CD4-positive, alpha-beta T cell (primary cell): ENCODE data around the gene GRB2. TPM values are rescaled to one million over a fixed set of nuclear protein-coding genes. Genes with fewer than 3 reads are reported as not detected.

Experiments used
- ATAC-seq: fragments of 200-7000 bp; cut with Tn5 transposase; one replicate; pipeline ENCODE4 v1.10.0; 2022; ENCODE audit warnings: mild to moderate bottlenecking; ENCODE audit not compliant: poor library complexity
- CTCF ChIA-PET: fragments of 350-600 bp; sonication (Branson Sonifier 250); formaldehyde crosslinking; loops from one replicate; lab custom pipeline; 2021; ENCODE audit warnings: antibody characterized with exemption, inconsistent platforms; lab: Charles Lee
- POLR2A ChIA-PET: fragments of 350-600 bp; sonication (Branson Sonifier 250); formaldehyde crosslinking; loops from one replicate; lab custom pipeline; 2021; ENCODE audit warnings: antibody characterized with exemption, inconsistent platforms; lab: Charles Lee
- DNase-seq, 14 experiments: peaks; one replicate each; pipeline ENCODE4 v3.0.0-alpha.2; 2013 to 2020; ENCODE audit warnings: mixed read lengths in 2 of 14
- H3K27ac ChIP-seq, 2 donors: one replicate each; pipeline versions ENCODE4 v1.5.1 to v1.7.0; 2013; ENCODE audit warnings: low read length in 2 of 2, low read depth in 1 of 2, mild to moderate bottlenecking in 1 of 2
- H3K27me3 ChIP-seq, 2 experiments: 1 replicate in 1 of 2; 2 replicates in 1 of 2; pipeline versions ENCODE4 v1.6.1 to v1.7.0; 2013; ENCODE audit warnings: low read length in 2 of 2, control low read depth in 1 of 2, mild to moderate bottlenecking in 1 of 2, moderate library complexity in 1 of 2; ENCODE audit not compliant: insufficient read depth in 2 of 2, control insufficient read depth in 1 of 2
- H3K36me3 ChIP-seq: one replicate; pipeline ENCODE4 v1.6.1; 2013; ENCODE audit warnings: low read length, control low read depth; ENCODE audit not compliant: insufficient read depth
- H3K4me1 ChIP-seq: one replicate; pipeline ENCODE4 v1.6.1; 2013; ENCODE audit warnings: low read length, control low read depth; ENCODE audit not compliant: insufficient read depth
- H3K4me3 ChIP-seq: one replicate; pipeline ENCODE4 v1.5.1; 2013; ENCODE audit warnings: mild to moderate bottlenecking, low read length, moderate library complexity
- H3K9me3 ChIP-seq, 2 experiments: 1 replicate in 1 of 2; 2 replicates in 1 of 2; pipeline versions ENCODE4 v1.6.1 to v1.7.0; 2013; ENCODE audit warnings: low read length in 2 of 2, mild to moderate bottlenecking in 2 of 2, control low read depth in 1 of 2, moderate library complexity in 1 of 2; ENCODE audit not compliant: control insufficient read depth in 1 of 2, insufficient read depth in 1 of 2
- H3K27ac Mint-ChIP-seq: one replicate; pipeline ENCODE4 v1.8.0; 2020; ENCODE audit warnings: mixed read lengths
- H3K27me3 Mint-ChIP-seq: one replicate; pipeline ENCODE4 v1.8.0; 2021; ENCODE audit warnings: mixed read lengths
- H3K36me3 Mint-ChIP-seq: one replicate; pipeline ENCODE4 v1.8.0; 2021; ENCODE audit warnings: low read depth, mixed read lengths
- H3K4me1 Mint-ChIP-seq: one replicate; pipeline ENCODE4 v1.8.0; 2021; ENCODE audit warnings: low read depth, mixed read lengths
- H3K4me3 Mint-ChIP-seq: one replicate; pipeline ENCODE4 v1.8.0; 2020; ENCODE audit warnings: mild to moderate bottlenecking, mixed read lengths
- H3K9me3 Mint-ChIP-seq: one replicate; pipeline ENCODE4 v1.8.0; 2020; ENCODE audit warnings: mixed read lengths
- intact Hi-C, 2 experiments: fragments of 100-400 bp; cut with DNase I in 1 of 2; cut with micrococcal nuclease in 1 of 2; formaldehyde crosslinking; loops; one replicate each; pipeline versions ENCODE4 v1.15.1 to v1.9.0; 2023 to 2025; cut with DNase I, micrococcal nuclease
- total RNA-seq, 174 experiments: library from RNA in 2 of 174; stranded (reverse) in 2 of 174; gene quantifications; one replicate each; pipeline ENCODE4 v1.2.3 and lab custom pipeline; 2021 to 2026
- TF ChIP-seq, protein P1 (sequence below): fragments of 200-600 bp; IDR thresholded peaks from one replicate; pipeline ENCODE4 v1.8.0; 2022; ENCODE audit warnings: antibody characterized with exemption, mild to moderate bottlenecking

Gene GRB2
- total RNA-seq, 2 experiments from 2014 or later, result 88.8 to 92.6 TPM

DNA sequence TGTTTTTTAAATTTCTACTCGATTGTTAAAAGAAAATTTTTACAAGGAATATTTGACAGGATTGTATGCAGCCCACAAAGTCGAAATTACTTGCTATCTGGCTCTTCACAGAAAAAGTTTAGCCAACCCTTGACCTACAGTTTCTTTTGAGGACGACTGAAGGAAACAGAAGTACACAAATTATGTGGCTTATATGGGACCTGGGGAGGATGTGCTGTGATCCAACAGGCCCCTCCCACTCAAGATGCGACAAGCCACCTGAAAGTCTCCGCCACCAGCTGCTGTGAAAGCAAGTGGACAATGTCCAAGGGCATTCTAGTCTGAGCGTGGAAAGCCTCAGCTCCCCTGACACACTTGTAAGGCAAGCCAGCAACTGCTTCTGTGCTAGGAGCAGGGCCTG, 73.8 kb downstream of the GRB2 start:
- H3K4me3 Mint-ChIP-seq, result peak overlapping the region; percentile 20
- H3K27ac Mint-ChIP-seq, result peak overlapping the region; percentile 62

GRCh38 chr17:75327757-75328156, 77.7 kb downstream of the GRB2 start:
- TF ChIP-seq, protein P1, sequence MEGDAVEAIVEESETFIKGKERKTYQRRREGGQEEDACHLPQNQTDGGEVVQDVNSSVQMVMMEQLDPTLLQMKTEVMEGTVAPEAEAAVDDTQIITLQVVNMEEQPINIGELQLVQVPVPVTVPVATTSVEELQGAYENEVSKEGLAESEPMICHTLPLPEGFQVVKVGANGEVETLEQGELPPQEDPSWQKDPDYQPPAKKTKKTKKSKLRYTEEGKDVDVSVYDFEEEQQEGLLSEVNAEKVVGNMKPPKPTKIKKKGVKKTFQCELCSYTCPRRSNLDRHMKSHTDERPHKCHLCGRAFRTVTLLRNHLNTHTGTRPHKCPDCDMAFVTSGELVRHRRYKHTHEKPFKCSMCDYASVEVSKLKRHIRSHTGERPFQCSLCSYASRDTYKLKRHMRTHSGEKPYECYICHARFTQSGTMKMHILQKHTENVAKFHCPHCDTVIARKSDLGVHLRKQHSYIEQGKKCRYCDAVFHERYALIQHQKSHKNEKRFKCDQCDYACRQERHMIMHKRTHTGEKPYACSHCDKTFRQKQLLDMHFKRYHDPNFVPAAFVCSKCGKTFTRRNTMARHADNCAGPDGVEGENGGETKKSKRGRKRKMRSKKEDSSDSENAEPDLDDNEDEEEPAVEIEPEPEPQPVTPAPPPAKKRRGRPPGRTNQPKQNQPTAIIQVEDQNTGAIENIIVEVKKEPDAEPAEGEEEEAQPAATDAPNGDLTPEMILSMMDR, result no peak
- Mint-ChIP-seq H3K27ac (peak overlapping the region; percentile 18), H3K36me3 (peaks cover 55% of the 10 kb centered on the region), H3K4me1 (peaks cover 47% of the 10 kb centered on the region), H3K27me3 (no peaks in the 10 kb centered on the region), H3K9me3 (no peaks in the 10 kb centered on the region), H3K4me3 (no peak overlapping the region)
- CTCF ChIA-PET, result interaction anchor here (0.7 to 2.4 kb wide), 2 partner anchors 85 to 197 kb away, joined by 3 to 11 read pairs; partner anchors contain the start of gene LLGL2
- DNase-seq (no peak), ATAC-seq (no peak)
- no peak overlapping the region for H3K4me3 ChIP-seq
- no peaks in the 10 kb centered on the region for H3K9me3 ChIP-seq
- intact Hi-C loops, result loop anchor here in 1 of 2 experiments (5.0 kb wide), 1 partner anchor 35 kb away; no protein-coding TSS in a partner anchor
- H3K27ac ChIP-seq, result no peak overlapping the region
- no peaks in the 10 kb centered on the region for H3K27me3 ChIP-seq
- POLR2A ChIA-PET, result interaction anchor here (2.3 kb wide), 1 partner anchor 10 kb away, joined by 5 read pairs; no protein-coding TSS in a partner anchor
- H3K4me1 ChIP-seq, result peaks cover 31% of the 10 kb centered on the region
- peaks cover 46% of the 10 kb centered on the region for H3K36me3 ChIP-seq

More for the DNA sequence above, 73.8 kb downstream of the GRB2 start:
- H3K4me3 ChIP-seq, result no peak overlapping the region
- H3K27ac ChIP-seq, result no peak overlapping the region
- ChIA-PET CTCF (interaction anchor here (0.8 kb wide), 1 partner anchor 9 kb away, joined by 3 read pairs; no protein-coding TSS in a partner anchor), POLR2A (interaction anchor here (1.5 kb wide), 1 partner anchor 64 kb away, joined by 5 read pairs; no protein-coding TSS in a partner anchor)
- H3K27me3 ChIP-seq, result no peaks in the 10 kb centered on the region
- H3K4me1 Mint-ChIP-seq, result peaks cover 54% of the 10 kb centered on the region
- no peaks in the 10 kb centered on the region for H3K9me3 Mint-ChIP-seq
- DNase-seq (no peak), ATAC-seq (no peak)
- H3K9me3 ChIP-seq, result no peaks in the 10 kb centered on the region
- TF ChIP-seq, protein P1, result no peak
- H3K36me3 ChIP-seq, result peaks cover 27% of the 10 kb centered on the region
- intact Hi-C loops, result loop anchor here in 1 of 2 experiments (5.0 kb wide), 1 partner anchor 36 kb away; no protein-coding TSS in a partner anchor
- no peaks in the 10 kb centered on the region for H3K27me3 Mint-ChIP-seq
- H3K4me1 ChIP-seq, result peaks cover 37% of the 10 kb centered on the region
- peaks cover 32% of the 10 kb centered on the region for H3K36me3 Mint-ChIP-seq

- H3K27ac Mint-ChIP-seq, result peak overlapping the region; percentile 18
- H3K4me1 Mint-ChIP-seq, result peaks cover 35% of the 10 kb centered on the region
- ChIA-PET POLR2A (interaction anchor here (0.6 to 4.7 kb wide), 6 partner anchors 11 to 79 kb away, joined by 3 to 31 read pairs (median 6); partner anchors contain the start of genes GRB2 and SLC25A19), CTCF (interaction anchor here (0.8 to 2.4 kb wide), 4 partner anchors 10 to 86 kb away, joined by 3 to 11 read pairs (median 4); partner anchors contain the start of gene MIF4GD)
- ATAC-seq (no peak), DNase-seq (no peak)
- H3K27me3 ChIP-seq, result no peaks in the 10 kb centered on the region
- H3K27ac ChIP-seq, result peak overlapping the region; percentile 34 to 36
- peaks cover 29% of the 10 kb centered on the region for H3K4me1 ChIP-seq
- H3K36me3 ChIP-seq, result peaks cover 43% of the 10 kb centered on the region
- H3K4me3 Mint-ChIP-seq, result no peak overlapping the region
- no peaks in the 10 kb centered on the region for H3K9me3 Mint-ChIP-seq
- intact Hi-C loops, result loop anchor here in 1 of 2 experiments (5.0 kb wide), 1 partner anchor 34 kb away; no protein-coding TSS in a partner anchor
- H3K27me3 Mint-ChIP-seq, result no peaks in the 10 kb centered on the region
- no peak overlapping the region for H3K4me3 ChIP-seq
- peaks cover 51% of the 10 kb centered on the region for H3K36me3 Mint-ChIP-seq
- no peaks in the 10 kb centered on the region for H3K9me3 ChIP-seq
- TF ChIP-seq, protein P1, result no peak
Observed at GRCh38 chr17:75326226-75326848, 79.1 kb downstream of the GRB2 start.
